Astrocyte of the spinal cord (primary cell): ENCODE results near the gene MADCAM1.
A peak's percentile ranks its signal among the peaks of the same experiment; 100 is the strongest.

Source experiments
- DNase-seq: peaks from one replicate; pipeline ENCODE4 v3.0.0; 2011; ENCODE audit warnings: low read depth, low spot score
- H3K4me3 ChIP-seq: 2 replicates; pipeline ENCODE4 v1.5.1; 2011; ENCODE audit warnings: low read depth, mild to moderate bottlenecking, low read length, moderate library complexity
- CTCF ChIP-seq: IDR thresholded peaks from 2 replicates; pipeline ENCODE4 v1.5.1; 2012; ENCODE audit warnings: low read depth, mild to moderate bottlenecking, low read length, inconsistent platforms
- in situ Hi-C: cut with HindIII; loops from 2 replicates; pipeline ENCODE4 v1.10.0; 2017; ENCODE audit warnings: low sequenced_read_pairs

The MADCAM1 gene

GRCh38 chr19:485583-486236 is 10.6 kb upstream of the MADCAM1 start:
- peak; percentile 61 for DNase-seq
- H3K4me3 ChIP-seq: no peak overlapping the region
- TF ChIP-seq CTCF: no peak
- in situ Hi-C loops: no loop called here

GRCh38 chr19:488505-489417 is 7.5 kb upstream of the MADCAM1 start:
- TF ChIP-seq CTCF: no peak
- peak; percentile 95 for DNase-seq
- in situ Hi-C loops: no loop called here
- peak overlapping the region; percentile 70 for H3K4me3 ChIP-seq

GRCh38 chr19:489418-490196 is 6.7 kb upstream of the MADCAM1 start:
- in situ Hi-C loops: no loop called here
- TF ChIP-seq CTCF: no peak
- peak; percentile 13 for DNase-seq
- H3K4me3 ChIP-seq: peak overlapping the region; percentile 70

GRCh38 chr19:491146-491741 is 5.0 kb upstream of the MADCAM1 start:
- in situ Hi-C loops: no loop called here

GRCh38 chr19:492091-492531 is 4.2 kb upstream of the MADCAM1 start:
- no peak for DNase-seq
- H3K4me3 ChIP-seq: no peak overlapping the region
- in situ Hi-C loops: no loop called here
- TF ChIP-seq CTCF: no peak

More at GRCh38 chr19:491146-491741, 5.0 kb upstream of the MADCAM1 start:
- no peak for TF ChIP-seq CTCF
- DNase-seq: no peak
- no peak overlapping the region for H3K4me3 ChIP-seq
